Muscle layer of duodenum (tissue), 2 donors: ENCODE data around the gene AIF1.
A peak's percentile ranks its signal among the peaks of the same experiment; 100 is the strongest.

Experiments used
- H3K27ac ChIP-seq: one replicate; pipeline ENCODE4 v1.7.0; 2013; ENCODE audit warnings: mild to moderate bottlenecking, low read length
- H3K27me3 ChIP-seq: one replicate; pipeline ENCODE4 v1.7.0; 2013; ENCODE audit warnings: low read depth, mild to moderate bottlenecking, control low read depth, low read length
- H3K36me3 ChIP-seq, 2 donors: one replicate each; pipeline ENCODE4 v1.7.0; 2013; ENCODE audit warnings: low read length in 2 of 2, control low read depth in 1 of 2, mild to moderate bottlenecking in 1 of 2; ENCODE audit not compliant: insufficient read depth in 2 of 2, control insufficient read depth in 1 of 2
- H3K4me1 ChIP-seq, 2 donors: one replicate each; pipeline ENCODE4 v1.7.0; 2013; ENCODE audit warnings: low read length in 2 of 2, mild to moderate bottlenecking in 2 of 2, control low read depth in 1 of 2, moderate library complexity in 1 of 2; ENCODE audit not compliant: insufficient read depth in 2 of 2, control insufficient read depth in 1 of 2
- H3K4me3 ChIP-seq, 2 donors: one replicate each; pipeline ENCODE4 v1.7.0; 2013; ENCODE audit warnings: low read length in 2 of 2, low read depth in 1 of 2, mild to moderate bottlenecking in 1 of 2
- H3K9me3 ChIP-seq, 2 donors: one replicate each; pipeline ENCODE4 v1.7.0; 2013; ENCODE audit warnings: low read length in 2 of 2, control low read depth in 1 of 2, mild to moderate bottlenecking in 1 of 2; ENCODE audit not compliant: control insufficient read depth in 1 of 2
- donor health status: healthy.

The AIF1 gene

DNA sequence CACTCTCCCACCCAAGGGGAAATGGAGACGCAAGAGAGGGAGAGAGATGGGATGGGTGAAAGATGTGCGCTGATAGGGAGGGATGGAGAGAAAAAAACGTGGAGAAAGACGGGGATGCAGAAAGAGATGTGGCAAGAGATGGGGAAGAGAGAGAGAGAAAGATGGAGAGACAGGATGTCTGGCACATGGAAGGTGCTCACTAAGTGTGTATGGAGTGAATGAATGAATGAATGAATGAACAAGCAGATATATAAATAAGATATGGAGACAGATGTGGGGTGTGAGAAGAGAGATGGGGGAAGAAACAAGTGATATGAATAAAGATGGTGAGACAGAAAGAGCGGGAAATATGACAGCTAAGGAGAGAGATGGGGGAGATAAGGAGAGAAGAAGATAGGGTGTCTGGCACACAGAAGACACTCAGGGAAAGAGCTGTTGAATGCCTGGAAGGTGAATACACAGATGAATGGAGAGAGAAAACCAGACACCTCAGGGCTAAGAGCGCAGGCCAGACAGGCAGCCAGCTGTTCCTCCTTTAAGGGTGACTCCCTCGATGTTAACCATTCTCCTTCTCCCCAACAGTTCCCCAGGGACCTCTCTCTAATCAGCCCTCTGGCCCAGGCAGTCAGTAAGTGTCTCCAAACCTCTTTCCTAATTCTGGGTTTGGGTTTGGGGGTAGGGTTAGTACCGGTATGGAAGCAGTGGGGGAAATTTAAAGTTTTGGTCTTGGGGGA lies 38.9 kb upstream of the AIF1 start:
- Histone ChIP-seq H3K9me3 (no peaks in the 10 kb centered on the region), H3K4me1 (peaks cover 0 to 6% of the 10 kb centered on the region in 2 donors), H3K4me3 (peak overlapping the region; percentile 32 to 45), H3K27me3 (no peaks in the 10 kb centered on the region), H3K36me3 (no peaks in the 10 kb centered on the region), H3K27ac (no peak overlapping the region)

DNA sequence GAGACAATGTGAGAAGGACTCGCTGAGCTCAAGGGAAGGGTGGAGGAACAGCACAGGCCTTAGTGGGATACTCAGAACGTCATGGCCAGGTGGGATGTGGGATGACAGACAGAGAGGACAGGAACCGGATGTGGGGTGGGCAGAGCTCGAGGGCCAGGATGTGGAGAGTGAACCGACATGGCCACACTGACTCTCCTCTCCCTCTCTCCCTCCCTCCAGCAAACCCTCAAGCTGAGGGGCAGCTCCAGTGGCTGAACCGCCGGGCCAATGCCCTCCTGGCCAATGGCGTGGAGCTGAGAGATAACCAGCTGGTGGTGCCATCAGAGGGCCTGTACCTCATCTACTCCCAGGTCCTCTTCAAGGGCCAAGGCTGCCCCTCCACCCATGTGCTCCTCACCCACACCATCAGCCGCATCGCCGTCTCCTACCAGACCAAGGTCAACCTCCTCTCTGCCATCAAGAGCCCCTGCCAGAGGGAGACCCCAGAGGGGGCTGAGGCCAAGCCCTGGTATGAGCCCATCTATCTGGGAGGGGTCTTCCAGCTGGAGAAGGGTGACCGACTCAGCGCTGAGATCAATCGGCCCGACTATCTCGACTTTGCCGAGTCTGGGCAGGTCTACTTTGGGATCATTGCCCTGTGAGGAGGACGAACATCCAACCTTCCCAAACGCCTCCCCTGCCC lies 38.0 kb upstream of the AIF1 start:
- Histone ChIP-seq H3K4me3 (peak overlapping the region in 1 of 2 donors; percentile 45), H3K27me3 (no peaks in the 10 kb centered on the region), H3K27ac (no peak overlapping the region), H3K4me1 (peaks cover 0 to 12% of the 10 kb centered on the region in 2 donors), H3K9me3 (no peaks in the 10 kb centered on the region), H3K36me3 (no peaks in the 10 kb centered on the region)

DNA sequence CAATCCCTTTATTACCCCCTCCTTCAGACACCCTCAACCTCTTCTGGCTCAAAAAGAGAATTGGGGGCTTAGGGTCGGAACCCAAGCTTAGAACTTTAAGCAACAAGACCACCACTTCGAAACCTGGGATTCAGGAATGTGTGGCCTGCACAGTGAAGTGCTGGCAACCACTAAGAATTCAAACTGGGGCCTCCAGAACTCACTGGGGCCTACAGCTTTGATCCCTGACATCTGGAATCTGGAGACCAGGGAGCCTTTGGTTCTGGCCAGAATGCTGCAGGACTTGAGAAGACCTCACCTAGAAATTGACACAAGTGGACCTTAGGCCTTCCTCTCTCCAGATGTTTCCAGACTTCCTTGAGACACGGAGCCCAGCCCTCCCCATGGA lies 37.5 kb upstream of the AIF1 start:
- H3K27ac ChIP-seq = no peak overlapping the region
- H3K4me1 ChIP-seq = peaks cover 0 to 15% of the 10 kb centered on the region in 2 donors
- H3K36me3 ChIP-seq = no peaks in the 10 kb centered on the region
- no peak overlapping the region for H3K4me3 ChIP-seq
- H3K9me3 ChIP-seq = no peaks in the 10 kb centered on the region
- no peaks in the 10 kb centered on the region for H3K27me3 ChIP-seq

DNA sequence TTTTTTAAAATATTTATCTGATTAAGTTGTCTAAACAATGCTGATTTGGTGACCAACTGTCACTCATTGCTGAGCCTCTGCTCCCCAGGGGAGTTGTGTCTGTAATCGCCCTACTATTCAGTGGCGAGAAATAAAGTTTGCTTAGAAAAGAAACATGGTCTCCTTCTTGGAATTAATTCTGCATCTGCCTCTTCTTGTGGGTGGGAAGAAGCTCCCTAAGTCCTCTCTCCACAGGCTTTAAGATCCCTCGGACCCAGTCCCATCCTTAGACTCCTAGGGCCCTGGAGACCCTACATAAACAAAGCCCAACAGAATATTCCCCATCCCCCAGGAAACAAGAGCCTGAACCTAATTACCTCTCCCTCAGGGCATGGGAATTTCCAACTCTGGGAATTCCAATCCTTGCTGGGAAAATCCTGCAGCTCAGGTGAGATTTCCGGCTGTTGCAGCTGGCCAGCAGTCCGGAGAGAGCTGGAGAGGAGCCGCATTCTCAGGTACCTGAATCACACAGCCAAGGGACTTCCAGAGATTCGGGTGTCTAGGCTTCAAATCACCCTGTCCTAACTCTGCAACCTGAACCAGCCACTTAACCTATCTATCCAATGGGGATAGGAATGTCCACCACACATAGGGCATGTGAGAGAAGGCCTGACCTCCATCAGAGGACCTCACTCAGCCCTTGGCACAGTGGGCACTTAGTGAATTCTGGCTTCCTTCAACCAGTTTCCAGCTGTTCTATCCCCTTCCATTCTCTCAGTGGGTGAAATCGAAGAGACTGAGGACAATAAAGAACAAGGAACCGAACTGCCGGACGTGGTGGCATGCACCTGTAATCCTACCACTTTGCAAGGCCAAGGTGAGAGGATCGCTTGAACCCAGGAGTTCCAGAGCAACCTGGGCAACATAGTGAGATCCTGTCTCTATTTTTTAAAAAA lies 36.6 kb upstream of the AIF1 start:
- H3K4me1 ChIP-seq = peaks cover 0 to 17% of the 10 kb centered on the region in 2 donors

DNA sequence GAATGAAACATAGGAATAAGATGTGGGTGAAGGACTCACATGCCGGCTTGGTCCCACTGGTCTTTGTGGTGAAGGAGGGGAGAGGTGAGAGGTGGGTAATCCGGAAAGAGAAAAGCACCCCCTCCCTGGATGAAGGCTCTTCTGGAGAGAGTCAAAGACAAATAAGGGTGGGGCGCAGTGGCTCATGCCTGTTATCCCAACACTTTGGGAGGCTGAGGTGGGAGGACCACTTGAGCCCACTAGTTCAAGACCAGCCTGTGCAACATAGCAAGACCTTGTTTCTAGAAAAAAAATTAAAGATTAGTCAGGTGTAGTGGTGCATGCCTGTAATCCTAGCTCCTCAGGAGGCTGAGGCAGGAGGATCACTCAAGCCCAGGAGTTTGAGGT lies 35.9 kb upstream of the AIF1 start:
- no peak overlapping the region for H3K4me3 ChIP-seq
- no peaks in the 10 kb centered on the region for H3K27me3 ChIP-seq
- no peak overlapping the region for H3K27ac ChIP-seq
- H3K9me3 ChIP-seq = no peaks in the 10 kb centered on the region
- peaks cover 0 to 17% of the 10 kb centered on the region in 2 donors for H3K4me1 ChIP-seq
- no peaks in the 10 kb centered on the region for H3K36me3 ChIP-seq

More for the DNA sequence above, 36.6 kb upstream of the AIF1 start:
- Histone ChIP-seq H3K36me3 (no peaks in the 10 kb centered on the region), H3K27ac (no peak overlapping the region), H3K4me3 (no peak overlapping the region), H3K27me3 (no peaks in the 10 kb centered on the region), H3K9me3 (no peaks in the 10 kb centered on the region)

DNA sequence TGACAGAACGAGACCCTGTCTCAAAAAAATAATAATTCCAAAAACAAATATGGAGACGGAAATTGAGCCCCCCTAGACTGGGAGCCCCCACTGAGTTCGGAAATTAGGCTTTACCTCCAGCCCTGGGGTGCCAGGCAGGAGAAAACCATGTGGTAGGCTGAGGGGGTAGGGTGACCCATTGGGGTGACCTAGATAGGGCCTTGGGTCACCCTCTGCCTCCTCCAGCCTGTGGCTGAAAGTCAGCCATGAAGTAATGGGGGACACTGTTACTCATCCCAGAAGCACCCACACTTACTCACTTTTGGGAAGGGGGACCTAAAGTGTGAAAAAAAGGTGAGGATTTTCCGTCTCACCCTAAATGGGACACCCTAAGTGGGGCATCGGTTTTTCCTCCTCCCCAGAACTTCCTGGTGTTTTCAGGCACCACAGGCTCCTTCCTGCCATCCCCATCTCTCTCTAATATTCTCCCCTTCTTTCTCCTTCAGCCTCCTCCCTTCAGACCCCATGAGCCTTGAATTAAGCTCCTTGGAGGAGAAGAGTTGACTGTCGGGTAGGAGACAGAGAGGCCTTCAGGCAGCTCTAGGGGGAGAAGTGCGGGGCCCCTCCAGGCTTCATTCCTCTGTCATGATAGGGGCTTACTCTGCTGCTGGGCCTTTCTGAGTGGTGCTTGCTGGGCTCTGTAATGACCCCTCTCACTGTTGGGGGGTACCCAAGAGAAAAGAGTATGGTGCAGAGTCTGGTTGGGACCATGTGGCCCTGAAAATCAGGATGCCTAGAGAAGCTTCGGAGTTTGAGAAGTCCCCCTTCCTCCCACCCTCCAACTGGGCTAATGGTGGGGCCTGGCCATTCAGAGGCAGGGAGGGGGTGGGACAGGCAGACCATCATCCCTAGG lies 35.2 kb upstream of the AIF1 start:
- no peaks in the 10 kb centered on the region for H3K36me3 ChIP-seq
- no peak overlapping the region for H3K27ac ChIP-seq
- peaks cover 0 to 17% of the 10 kb centered on the region in 2 donors for H3K4me1 ChIP-seq
- no peaks in the 10 kb centered on the region for H3K9me3 ChIP-seq
- peak overlapping the region; percentile 83 to 86 for H3K4me3 ChIP-seq
- no peaks in the 10 kb centered on the region for H3K27me3 ChIP-seq

DNA sequence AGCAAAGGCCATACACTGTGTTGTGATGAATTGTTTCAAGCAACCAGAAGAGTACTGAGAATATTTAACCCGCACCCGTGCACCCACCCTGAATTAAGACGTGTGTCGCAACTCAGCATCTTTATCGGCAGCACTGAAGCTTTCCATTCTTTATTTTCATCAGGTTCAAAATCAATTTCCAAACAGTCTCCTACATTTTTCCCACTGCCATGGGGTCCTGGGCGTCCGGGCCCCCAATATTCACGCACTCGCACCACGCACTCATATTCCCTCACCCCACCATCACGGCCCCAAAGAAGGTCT lies 34.6 kb upstream of the AIF1 start:
- no peaks in the 10 kb centered on the region for H3K36me3 ChIP-seq
- H3K27me3 ChIP-seq = no peaks in the 10 kb centered on the region
- H3K4me1 ChIP-seq = peaks cover 0 to 17% of the 10 kb centered on the region in 2 donors
- H3K9me3 ChIP-seq = no peaks in the 10 kb centered on the region
- peak overlapping the region; percentile 65 for H3K27ac ChIP-seq
- H3K4me3 ChIP-seq = peak overlapping the region; percentile 83 to 86

DNA sequence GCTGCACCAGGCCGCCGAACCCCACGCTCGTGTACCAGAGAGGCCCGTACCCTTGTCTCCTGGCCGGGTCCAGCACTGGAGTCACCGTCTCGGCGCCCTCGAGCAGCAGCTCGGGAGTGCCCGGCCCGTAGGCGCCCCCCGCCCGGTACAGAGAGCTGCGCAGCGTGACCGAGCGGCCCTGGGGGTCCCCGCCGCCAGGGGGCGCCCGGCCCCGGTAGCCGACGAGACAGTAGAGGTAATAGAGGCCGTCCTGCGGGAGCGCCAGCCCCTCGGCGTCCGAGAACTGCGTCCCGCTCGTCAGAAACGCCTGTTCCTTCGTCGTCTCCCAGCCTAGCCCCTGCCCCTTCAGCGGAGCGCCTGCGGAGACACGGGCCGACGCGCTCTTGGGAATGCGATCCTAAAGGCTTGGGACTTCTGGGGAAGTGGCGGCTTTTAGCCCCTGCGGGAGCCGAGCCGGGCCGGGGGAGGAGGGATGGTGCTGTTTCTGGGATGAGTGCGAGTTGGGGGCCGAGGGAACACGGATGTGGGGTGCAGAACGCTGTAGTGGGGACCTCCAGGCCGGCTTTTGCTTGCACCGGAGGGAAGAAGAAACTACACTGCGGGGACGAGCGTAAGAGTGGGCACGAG lies 34.1 kb upstream of the AIF1 start:
- Histone ChIP-seq H3K36me3 (no peaks in the 10 kb centered on the region), H3K4me1 (peaks cover 0 to 17% of the 10 kb centered on the region in 2 donors), H3K4me3 (peak overlapping the region; percentile 83 to 86), H3K27ac (peak overlapping the region; percentile 65), H3K9me3 (no peaks in the 10 kb centered on the region), H3K27me3 (no peaks in the 10 kb centered on the region)

DNA sequence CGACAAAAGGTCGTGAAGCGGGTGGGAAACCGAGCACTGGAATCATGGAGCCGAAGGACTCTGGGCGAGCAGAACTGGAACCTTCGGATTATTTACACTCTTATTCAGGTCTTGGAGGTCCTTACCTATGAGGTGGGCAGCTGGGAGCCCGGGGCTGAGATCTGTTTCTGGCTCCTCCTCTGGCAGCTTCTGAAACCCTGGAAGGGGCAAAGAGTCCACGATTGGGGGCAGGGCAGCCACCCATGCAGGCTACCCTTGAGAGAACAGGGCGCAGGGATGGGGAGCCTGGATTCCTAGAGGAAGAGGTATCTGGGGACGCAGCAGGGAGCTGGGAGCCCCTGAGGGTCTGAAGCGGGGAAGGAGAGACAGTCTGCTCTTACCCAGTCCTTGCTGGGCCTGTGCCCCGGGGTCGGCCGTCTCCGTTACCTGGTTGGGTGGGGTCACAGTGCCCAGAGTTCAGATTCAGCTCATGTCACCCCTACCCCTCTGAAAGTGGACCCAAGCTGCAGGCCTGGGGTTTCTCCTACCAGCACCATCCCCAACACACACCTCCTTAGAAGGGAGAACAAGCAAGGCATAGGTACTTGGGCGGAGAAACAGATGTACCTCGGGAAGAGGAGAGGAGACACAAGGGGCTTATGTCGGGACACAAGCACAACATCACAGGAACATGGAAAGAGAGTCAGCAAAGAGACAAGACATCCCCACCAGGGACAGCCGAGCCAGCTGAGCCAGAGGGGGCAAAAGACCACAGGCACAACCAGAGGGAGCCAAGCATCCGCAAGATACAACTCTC lies 33.4 kb upstream of the AIF1 start:
- no peaks in the 10 kb centered on the region for H3K27me3 ChIP-seq
- H3K4me3 ChIP-seq = peak overlapping the region; percentile 83 to 86
- H3K4me1 ChIP-seq = peaks cover 0 to 17% of the 10 kb centered on the region in 2 donors
- no peaks in the 10 kb centered on the region for H3K9me3 ChIP-seq
- H3K36me3 ChIP-seq = no peaks in the 10 kb centered on the region
- peak overlapping the region; percentile 65 for H3K27ac ChIP-seq

DNA sequence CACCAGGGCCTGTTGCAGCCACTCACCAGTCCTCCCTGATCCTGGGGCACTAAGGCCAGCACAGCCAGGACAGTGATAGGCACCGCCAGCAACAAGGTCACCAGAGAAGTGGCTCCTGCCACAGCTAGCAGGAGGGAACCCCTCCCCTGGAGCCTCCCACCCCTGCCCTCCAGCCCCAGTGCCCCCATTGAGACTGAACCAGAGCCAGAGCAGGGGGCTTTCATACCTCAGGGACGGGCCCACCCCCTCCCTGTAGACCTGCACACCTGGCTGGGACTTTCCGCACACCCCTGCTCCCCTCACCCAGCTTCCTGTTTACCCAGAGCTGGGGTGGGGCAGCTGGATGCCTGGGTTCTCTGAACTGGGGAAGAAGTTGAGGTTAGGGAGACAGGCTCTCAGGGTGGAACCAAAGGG lies 32.8 kb upstream of the AIF1 start, which contains the start of gene LTB:
Gene LTB (minus strand): TSS at position 195 of the 414 bp plus-strand sequence. CDS start 7 bp downstream, at position 188.
- Histone ChIP-seq H3K4me1 (peaks cover 0 to 23% of the 10 kb centered on the region in 2 donors), H3K27me3 (no peaks in the 10 kb centered on the region), H3K9me3 (no peaks in the 10 kb centered on the region), H3K27ac (peak within 1 kb of the TSS; percentile 65), H3K36me3 (no peaks in the 10 kb centered on the region), H3K4me3 (peak within 1 kb of the TSS; percentile 83 to 86)
